NCI-H1930 (cell line): ENCODE data around the gene YWHAH.

Experiments used
- DNase-seq, 2 experiments: peaks; one replicate each; lab custom pipeline; 2025; lab: John Stamatoyannopoulos, UW

The YWHAH gene

GRCh38 chr22:31923747-31924146 lies 20.6 kb upstream of the YWHAH start:
- no peak for DNase-seq

- no peak for DNase-seq
Observed at GRCh38 chr22:31925056-31925455, 19.3 kb upstream of the YWHAH start.

GRCh38 chr22:31926024-31926423 lies 18.3 kb upstream of the YWHAH start:
- DNase-seq, result no peak

GRCh38 chr22:31926969-31927368 lies 17.4 kb upstream of the YWHAH start:
- no peak for DNase-seq

GRCh38 chr22:31927562-31927961 lies 16.8 kb upstream of the YWHAH start:
- DNase-seq, result no peak

- no peak for DNase-seq
Observed at GRCh38 chr22:31929167-31929930, 15.0 kb upstream of the YWHAH start.

GRCh38 chr22:31932863-31933262 lies 11.5 kb upstream of the YWHAH start:
- no peak for DNase-seq

- DNase-seq, result no peak
Observed at GRCh38 chr22:31933406-31933805, 10.9 kb upstream of the YWHAH start.

- no peak for DNase-seq
Observed at GRCh38 chr22:31933816-31934482, 10.4 kb upstream of the YWHAH start.

GRCh38 chr22:31935961-31936635 lies 8.2 kb upstream of the YWHAH start:
- no peak for DNase-seq

- DNase-seq, result no peak
Observed at GRCh38 chr22:31937341-31937740, 7.0 kb upstream of the YWHAH start.

GRCh38 chr22:31938296-31938695 lies 6.0 kb upstream of the YWHAH start:
- no peak for DNase-seq

GRCh38 chr22:31940506-31940905 lies 3.8 kb upstream of the YWHAH start:
- no peak for DNase-seq

- DNase-seq, result no peak
Observed at GRCh38 chr22:31942091-31942490, 2.2 kb upstream of the YWHAH start.

- no peak for DNase-seq
Observed at GRCh38 chr22:31943206-31943977, 943 bp upstream of the YWHAH start.

GRCh38 chr22:31944700-31945442 lies 536 bp downstream of the YWHAH start:
- no peak for DNase-seq

GRCh38 chr22:31945443-31945855 lies 1.1 kb downstream of the YWHAH start:
- DNase-seq, result no peak

- DNase-seq, result no peak
Observed at GRCh38 chr22:31945971-31946680, 1.8 kb downstream of the YWHAH start.

GRCh38 chr22:31947296-31947695 lies 3.0 kb downstream of the YWHAH start:
- DNase-seq, result no peak

- DNase-seq, result no peak
Observed at GRCh38 chr22:31948002-31948401, 3.7 kb downstream of the YWHAH start.

- DNase-seq, result no peak
Observed at GRCh38 chr22:31950226-31950625, 5.9 kb downstream of the YWHAH start.
